Bladder microvascular endothelial cell (primary cell): ENCODE results near the gene FAM153A. TPM values are rescaled to one million over a fixed set of nuclear protein-coding genes. Genes with fewer than 3 reads are reported as not detected.

ENCODE experiments used
- total RNA-seq: library from RNA; depleted of rRNA; stranded (reverse); fragments of >200 nt; gene quantifications from 2 replicates; pipeline ENCODE4 v1.2.3, GENCODE V29; 2014

FAM153A gene
- not detected in 2 replicates for total RNA-seq

GRCh38 chr5:177782792-177783633 is at the start of gene FAM153A:
FAM153A (minus strand) TSS chr5:177782899.

Other genes starting within 250 kb of the FAM153A start
- gene FAM193B, start 228.3 kb downstream of the FAM153A start, total RNA-seq: 12.6 and 25.1 TPM in 2 replicates
- 128 and 228 TPM in 2 replicates for gene TMED9, start 190.7 kb downstream of the FAM153A start, total RNA-seq
- 18.1 and 29.5 TPM in 2 replicates for gene B4GALT7, start 182.8 kb downstream of the FAM153A start, total RNA-seq
- not detected in 2 replicates for gene PROP1, start 213.3 kb upstream of the FAM153A start, total RNA-seq